HEK293 (cell line): ENCODE data around the gene NRBF2.

Experiments used
- CTCF ChIA-PET: fragments of 350-600 bp; formaldehyde crosslinking; extraction: SDS; loops from one replicate; lab custom pipeline; 2021; ENCODE audit warnings: antibody characterized with exemption; lab: Yijun Ruan, JAX
- POLR2A ChIA-PET: fragments of 300-600 bp; formaldehyde crosslinking; extraction: SDS; loops from one replicate; lab custom pipeline; 2020; ENCODE audit warnings: antibody characterized with exemption, inconsistent platforms; lab: Yijun Ruan, JAX
- H3K27ac ChIP-seq: fragments of 200-500 bp; sonication (Bioruptor generic); 2 replicates; pipeline ENCODE4 v1.5.1; 2014; ENCODE audit warnings: low read depth, low read length, control low read depth, inconsistent platforms; ENCODE audit errors: extremely low read depth
- H3K36me3 ChIP-seq, 2 experiments: fragments of 200-500 bp in 1 of 2; sonication (Bioruptor generic) in 1 of 2; 1 replicate in 1 of 2; 2 replicates in 1 of 2; pipeline ENCODE4 v1.5.1; 2014 to 2017; ENCODE audit warnings: inconsistent platforms in 2 of 2, low read length in 2 of 2; ENCODE audit not compliant: control insufficient read depth in 2 of 2, insufficient read depth in 1 of 2
- H3K4me1 ChIP-seq: fragments of 200-500 bp; sonication (Bioruptor generic); 2 replicates; pipeline ENCODE4 v1.5.1; 2014; ENCODE audit warnings: mild to moderate bottlenecking, low read length, inconsistent platforms; ENCODE audit not compliant: control insufficient read depth, insufficient read depth
- H3K4me3 ChIP-seq: 2 replicates; pipeline ENCODE4 v1.5.1; 2011; ENCODE audit warnings: low read depth, mild to moderate bottlenecking, control low read depth, low read length, moderate library complexity
- H3K9me3 ChIP-seq: fragments of 200-500 bp; sonication (Bioruptor generic); 2 replicates; pipeline ENCODE4 v1.5.1; 2014; ENCODE audit warnings: low read depth, low read length, inconsistent platforms; ENCODE audit not compliant: control insufficient read depth, insufficient read depth
- FEZF1 ChIP-seq: fragments of 450-650 bp; formaldehyde crosslinking; IDR thresholded peaks from 2 replicates; pipeline ENCODE4 v1.5.1; 2016; ENCODE audit warnings: missing biosample characterization, missing genetic modification characterization
- IKZF3 ChIP-seq: fragments of 450-650 bp; IDR thresholded peaks from 2 replicates; pipeline ENCODE4 v1.5.0; 2018; ENCODE audit warnings: missing biosample characterization, mild to moderate bottlenecking, missing genetic modification characterization, moderate library complexity
- ZBTB1 ChIP-seq: fragments of 450-650 bp; formaldehyde crosslinking; IDR thresholded peaks from 2 replicates; pipeline ENCODE4 v1.5.1; 2016; ENCODE audit warnings: missing biosample characterization, missing genetic modification characterization
- ZBTB21 ChIP-seq: fragments of 450-650 bp; formaldehyde crosslinking; IDR thresholded peaks from 2 replicates; pipeline ENCODE4 v1.5.1; 2017; ENCODE audit warnings: missing biosample characterization, missing genetic modification characterization
- ZBTB7A ChIP-seq: fragments of 450-650 bp; formaldehyde crosslinking; IDR thresholded peaks from 2 replicates; pipeline ENCODE4 v1.5.1; 2016; ENCODE audit warnings: low read depth, missing biosample characterization, missing genetic modification characterization
- ZFP37 ChIP-seq: fragments of 450-650 bp; formaldehyde crosslinking; IDR thresholded peaks from 2 replicates; pipeline ENCODE4 v1.5.1; 2016; ENCODE audit warnings: missing biosample characterization, missing genetic modification characterization
- ZIC2 ChIP-seq: fragments of 450-650 bp; formaldehyde crosslinking; IDR thresholded peaks from 2 replicates; pipeline ENCODE4 v1.5.1; 2016; ENCODE audit warnings: missing biosample characterization, missing genetic modification characterization
- ZNF23 ChIP-seq: fragments of 450-650 bp; formaldehyde crosslinking; IDR thresholded peaks from 2 replicates; pipeline ENCODE4 v1.5.1; 2016; ENCODE audit warnings: missing biosample characterization, missing genetic modification characterization, borderline replicate concordance
- ZNF324 ChIP-seq: fragments of 450-650 bp; formaldehyde crosslinking; IDR thresholded peaks from 2 replicates; pipeline ENCODE4 v1.5.1; 2016; ENCODE audit warnings: missing biosample characterization, missing genetic modification characterization
- ZNF335 ChIP-seq: fragments of 450-650 bp; formaldehyde crosslinking; conservative IDR thresholded peaks from 2 replicates; pipeline ENCODE4 v1.5.1; 2016; ENCODE audit warnings: missing biosample characterization, missing genetic modification characterization
- ZNF416 ChIP-seq: fragments of 450-650 bp; formaldehyde crosslinking; IDR thresholded peaks from 2 replicates; pipeline ENCODE4 v1.5.1; 2016; ENCODE audit warnings: missing biosample characterization, missing genetic modification characterization
- ZNF555 ChIP-seq: fragments of 450-650 bp; formaldehyde crosslinking; conservative IDR thresholded peaks from 2 replicates; pipeline ENCODE4 v1.5.1; 2017; ENCODE audit warnings: missing biosample characterization, mild to moderate bottlenecking, missing genetic modification characterization, inconsistent platforms
- ZNF626 ChIP-seq: fragments of 450-650 bp; sonication (Bioruptor Pico); formaldehyde crosslinking; IDR thresholded peaks from 2 replicates; pipeline ENCODE4 v1.5.1; 2018; ENCODE audit warnings: missing biosample characterization, missing genetic modification characterization, inconsistent platforms
- ZNF629 ChIP-seq: fragments of 450-650 bp; formaldehyde crosslinking; IDR thresholded peaks from 2 replicates; pipeline ENCODE4 v1.5.1; 2017; ENCODE audit warnings: missing biosample characterization, missing genetic modification characterization
- ZNF660 ChIP-seq: fragments of 450-650 bp; IDR thresholded peaks from 2 replicates; pipeline ENCODE4 v1.5.1; 2018; ENCODE audit warnings: missing biosample characterization, mild to moderate bottlenecking, missing genetic modification characterization
- ZNF768 ChIP-seq: fragments of 450-650 bp; formaldehyde crosslinking; IDR thresholded peaks from 2 replicates; pipeline ENCODE4 v1.5.1; 2018; ENCODE audit warnings: missing biosample characterization, mild to moderate bottlenecking, missing genetic modification characterization
- ZNF776 ChIP-seq: fragments of 450-650 bp; formaldehyde crosslinking; IDR thresholded peaks from 2 replicates; pipeline ENCODE4 v1.5.0; 2017; ENCODE audit warnings: missing biosample characterization, missing genetic modification characterization, borderline replicate concordance
- ZNF785 ChIP-seq: fragments of 450-650 bp; formaldehyde crosslinking; IDR thresholded peaks from 2 replicates; pipeline ENCODE4 v1.5.1; 2016; ENCODE audit warnings: missing biosample characterization, missing genetic modification characterization
- ZNF843 ChIP-seq: fragments of 450-650 bp; formaldehyde crosslinking; IDR thresholded peaks from 2 replicates; pipeline ENCODE4 v1.5.1; 2016; ENCODE audit warnings: missing biosample characterization, missing genetic modification characterization
- TF ChIP-seq, protein P1 (sequence below): fragments of 450-650 bp; formaldehyde crosslinking; IDR thresholded peaks from 2 replicates; pipeline ENCODE4 v1.5.1; 2016; ENCODE audit warnings: missing biosample characterization, missing genetic modification characterization
- TF ChIP-seq, protein P2 (sequence below): fragments of 450-650 bp; formaldehyde crosslinking; IDR thresholded peaks from 2 replicates; pipeline ENCODE4 v1.5.1; 2017; ENCODE audit warnings: missing biosample characterization, missing genetic modification characterization

The NRBF2 gene

DNA sequence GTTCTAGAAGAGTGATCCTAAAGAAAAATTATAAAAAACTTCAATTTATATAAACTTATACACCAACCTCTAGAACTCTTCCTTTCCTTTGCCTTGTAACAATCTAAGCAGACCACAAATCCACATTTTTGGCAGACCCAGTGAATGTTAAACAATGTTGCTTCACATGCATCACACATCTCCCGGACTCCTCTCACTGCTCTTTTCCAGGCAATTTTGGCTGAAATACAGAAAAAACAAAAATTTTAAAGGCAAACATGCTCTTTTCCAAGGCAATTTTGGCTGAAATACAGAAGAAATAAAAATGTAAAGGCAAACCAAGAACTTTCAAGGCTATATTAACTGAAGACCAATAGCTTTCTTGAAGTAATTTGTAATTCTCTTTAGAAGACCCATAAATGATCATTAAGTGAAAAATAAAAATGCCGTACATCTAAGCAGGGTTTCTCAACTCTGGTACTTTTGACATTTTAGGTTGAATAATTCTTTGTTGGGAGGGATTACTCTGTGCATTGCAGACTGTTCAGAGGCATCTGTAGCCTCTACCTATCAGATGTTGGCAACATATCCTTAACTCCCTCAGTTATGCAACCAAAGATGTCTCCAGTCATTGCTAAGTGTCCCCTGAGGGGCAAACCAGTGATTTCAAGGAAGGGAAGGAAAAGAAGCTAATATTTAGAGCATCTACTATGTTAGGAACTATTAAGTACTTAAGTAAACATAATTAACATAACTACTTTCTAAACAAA, 64.4 kb downstream of the NRBF2 start:
- no peak overlapping the region for H3K27ac ChIP-seq
- H3K4me3 ChIP-seq: no peak overlapping the region
- POLR2A ChIA-PET: no interaction called here
- H3K9me3 ChIP-seq: no peaks in the 10 kb centered on the region
- peaks cover 24 to 50% of the 10 kb centered on the region in 2 experiments for H3K36me3 ChIP-seq
- H3K4me1 ChIP-seq: peaks cover 2% of the 10 kb centered on the region; the same call in 1 of the 2 replicates
- CTCF ChIA-PET: interaction anchor here (0.6 to 2.8 kb wide), 2 partner anchors 31 to 570 kb away, joined by 5 to 10 read pairs; no protein-coding TSS in a partner anchor
- TF ChIP-seq FEZF1 (tag by site-specific recombination): peak; percentile 36; the same call in 1 of the 2 replicates
- no peak for TF ChIP-seq ZBTB21 (tag by site-specific recombination)
- TF ChIP-seq, all 188 proteins: peak for 1

DNA sequence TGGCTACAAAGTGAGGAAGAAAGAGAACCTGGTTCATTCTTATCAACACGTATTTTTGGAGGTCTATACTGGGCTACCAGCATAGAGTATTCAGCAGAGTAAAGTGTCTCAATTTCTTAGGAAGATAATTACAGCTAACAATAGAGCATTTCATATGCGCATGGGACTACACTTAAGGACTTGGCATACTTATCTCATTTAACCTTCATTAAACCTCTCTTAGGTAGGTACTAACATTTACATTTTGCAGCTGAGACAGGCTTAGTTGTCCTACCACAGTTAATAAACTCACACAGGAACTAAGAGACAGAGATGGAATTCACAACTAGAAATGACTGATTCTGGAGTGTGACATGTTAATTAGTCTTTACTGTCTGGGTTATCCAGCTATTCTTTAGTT, 66.6 kb downstream of the NRBF2 start:
- Histone ChIP-seq H3K9me3 (no peaks in the 10 kb centered on the region), H3K36me3 (peaks cover 9 to 37% of the 10 kb centered on the region in 2 experiments; a peak in 2 of 3 replicates), H3K4me1 (peaks cover 2% of the 10 kb centered on the region; the same call in 1 of the 2 replicates), H3K4me3 (no peak overlapping the region), H3K27ac (no peak overlapping the region)
- POLR2A ChIA-PET: no interaction called here
- TF ChIP-seq ZNF324 (tag by site-specific recombination): no peak
- no peak for TF ChIP-seq ZIC2
- TF ChIP-seq ZNF776 (tag by site-specific recombination): no peak
- TF ChIP-seq ZNF335 (tag by site-specific recombination): no peak
- TF ChIP-seq, protein P1, sequence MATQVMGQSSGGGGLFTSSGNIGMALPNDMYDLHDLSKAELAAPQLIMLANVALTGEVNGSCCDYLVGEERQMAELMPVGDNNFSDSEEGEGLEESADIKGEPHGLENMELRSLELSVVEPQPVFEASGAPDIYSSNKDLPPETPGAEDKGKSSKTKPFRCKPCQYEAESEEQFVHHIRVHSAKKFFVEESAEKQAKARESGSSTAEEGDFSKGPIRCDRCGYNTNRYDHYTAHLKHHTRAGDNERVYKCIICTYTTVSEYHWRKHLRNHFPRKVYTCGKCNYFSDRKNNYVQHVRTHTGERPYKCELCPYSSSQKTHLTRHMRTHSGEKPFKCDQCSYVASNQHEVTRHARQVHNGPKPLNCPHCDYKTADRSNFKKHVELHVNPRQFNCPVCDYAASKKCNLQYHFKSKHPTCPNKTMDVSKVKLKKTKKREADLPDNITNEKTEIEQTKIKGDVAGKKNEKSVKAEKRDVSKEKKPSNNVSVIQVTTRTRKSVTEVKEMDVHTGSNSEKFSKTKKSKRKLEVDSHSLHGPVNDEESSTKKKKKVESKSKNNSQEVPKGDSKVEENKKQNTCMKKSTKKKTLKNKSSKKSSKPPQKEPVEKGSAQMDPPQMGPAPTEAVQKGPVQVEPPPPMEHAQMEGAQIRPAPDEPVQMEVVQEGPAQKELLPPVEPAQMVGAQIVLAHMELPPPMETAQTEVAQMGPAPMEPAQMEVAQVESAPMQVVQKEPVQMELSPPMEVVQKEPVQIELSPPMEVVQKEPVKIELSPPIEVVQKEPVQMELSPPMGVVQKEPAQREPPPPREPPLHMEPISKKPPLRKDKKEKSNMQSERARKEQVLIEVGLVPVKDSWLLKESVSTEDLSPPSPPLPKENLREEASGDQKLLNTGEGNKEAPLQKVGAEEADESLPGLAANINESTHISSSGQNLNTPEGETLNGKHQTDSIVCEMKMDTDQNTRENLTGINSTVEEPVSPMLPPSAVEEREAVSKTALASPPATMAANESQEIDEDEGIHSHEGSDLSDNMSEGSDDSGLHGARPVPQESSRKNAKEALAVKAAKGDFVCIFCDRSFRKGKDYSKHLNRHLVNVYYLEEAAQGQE (tag by site-specific recombination): no peak
- no peak for TF ChIP-seq ZNF768 (tag by site-specific recombination)
- no peak for TF ChIP-seq ZBTB7A (tag by site-specific recombination)
- no peak for TF ChIP-seq ZNF660 (tag by site-specific recombination)
- no peak for TF ChIP-seq ZNF23 (tag by site-specific recombination)
- no peak for TF ChIP-seq ZNF555 (tag by site-specific recombination)
- TF ChIP-seq ZNF629: no peak
- no peak for TF ChIP-seq ZNF626
- no peak for TF ChIP-seq ZNF843 (tag by site-specific recombination)
- TF ChIP-seq ZFP37 (tag by site-specific recombination): no peak
- CTCF ChIA-PET: interaction anchor here (0.6 to 2.8 kb wide), 5 partner anchors 10 to 519 kb away, joined by 3 to 10 read pairs (median 4); no protein-coding TSS in a partner anchor

DNA sequence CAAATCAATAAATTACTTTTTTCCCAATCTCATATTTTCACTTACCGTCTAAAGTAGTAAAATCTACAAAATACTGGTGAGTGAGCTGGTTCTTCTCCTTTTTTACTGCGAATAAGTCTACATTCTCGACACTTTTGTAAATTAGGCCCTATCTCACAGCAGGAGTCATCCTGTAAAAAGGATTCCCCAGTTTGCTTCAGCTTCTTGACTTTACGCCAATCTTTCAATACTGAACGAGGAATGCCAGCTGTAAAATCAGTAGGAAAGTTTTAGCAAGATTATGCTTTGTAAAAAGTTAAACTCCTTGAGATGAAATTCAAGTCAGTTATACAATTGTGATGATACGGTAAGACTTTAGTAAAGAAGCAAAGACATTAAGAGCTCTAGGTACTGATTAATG, 67.3 kb downstream of the NRBF2 start:
- CTCF ChIA-PET: interaction anchor here (0.6 to 1.7 kb wide), 4 partner anchors 9 to 567 kb away, joined by 4 to 6 read pairs (median 5); no protein-coding TSS in a partner anchor
- H3K4me1 ChIP-seq: peaks cover 2% of the 10 kb centered on the region; the same call in 1 of the 2 replicates
- no peaks in the 10 kb centered on the region for H3K9me3 ChIP-seq
- H3K36me3 ChIP-seq: peaks cover 4 to 38% of the 10 kb centered on the region in 2 experiments; a peak in 2 of 3 replicates
- no peak for TF ChIP-seq ZBTB1 (tag by site-specific recombination)
- no peak for TF ChIP-seq ZNF416 (tag by site-specific recombination)
- peak; percentile 66 for TF ChIP-seq IKZF3 (tag by site-specific recombination)
- TF ChIP-seq, protein P2, sequence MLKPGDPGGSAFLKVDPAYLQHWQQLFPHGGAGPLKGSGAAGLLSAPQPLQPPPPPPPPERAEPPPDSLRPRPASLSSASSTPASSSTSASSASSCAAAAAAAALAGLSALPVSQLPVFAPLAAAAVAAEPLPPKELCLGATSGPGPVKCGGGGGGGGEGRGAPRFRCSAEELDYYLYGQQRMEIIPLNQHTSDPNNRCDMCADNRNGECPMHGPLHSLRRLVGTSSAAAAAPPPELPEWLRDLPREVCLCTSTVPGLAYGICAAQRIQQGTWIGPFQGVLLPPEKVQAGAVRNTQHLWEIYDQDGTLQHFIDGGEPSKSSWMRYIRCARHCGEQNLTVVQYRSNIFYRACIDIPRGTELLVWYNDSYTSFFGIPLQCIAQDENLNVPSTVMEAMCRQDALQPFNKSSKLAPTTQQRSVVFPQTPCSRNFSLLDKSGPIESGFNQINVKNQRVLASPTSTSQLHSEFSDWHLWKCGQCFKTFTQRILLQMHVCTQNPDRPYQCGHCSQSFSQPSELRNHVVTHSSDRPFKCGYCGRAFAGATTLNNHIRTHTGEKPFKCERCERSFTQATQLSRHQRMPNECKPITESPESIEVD (tag by site-specific recombination): peak; percentile 98
- TF ChIP-seq ZNF785 (tag by site-specific recombination): no peak
- TF ChIP-seq, all 188 proteins: peak for 2
- POLR2A ChIA-PET: no interaction called here
- no peak overlapping the region for H3K27ac ChIP-seq
- H3K4me3 ChIP-seq: no peak overlapping the region
